ENCODE data around the gene RGCC.
"Not testable (repeated sequence)": the region's sequence is repeated elsewhere in the genome, so short reads cannot be mapped to it uniquely, and the experiment has no call there.

RGCC gene

GRCh38 chr13:41456768-41457588 lies at the start of gene RGCC:
RGCC (plus strand) TSS chr13:41457550; CDS start chr13:41457708, 158 bp downstream.
- DNase-seq, result no peak

GRCh38 chr13:41408121-41408520 lies 49.2 kb upstream of the RGCC start:
- DNase-seq, result no peak

- DNase-seq, result no peak
Observed at GRCh38 chr13:41408746-41409145, 48.6 kb upstream of the RGCC start.

- DNase-seq, result no peak
Observed at GRCh38 chr13:41409611-41410010, 47.7 kb upstream of the RGCC start.

GRCh38 chr13:41411060-41411459 lies 46.3 kb upstream of the RGCC start:
- DNase-seq, result no peak

- no peak for DNase-seq
Observed at GRCh38 chr13:41411522-41411921, 45.8 kb upstream of the RGCC start.

- no peak for DNase-seq
Observed at GRCh38 chr13:41413872-41414271, 43.5 kb upstream of the RGCC start.

- DNase-seq, result no peak
Observed at GRCh38 chr13:41416276-41416675, 41.1 kb upstream of the RGCC start.

- DNase-seq, result no peak
Observed at GRCh38 chr13:41418027-41418426, 39.3 kb upstream of the RGCC start.

GRCh38 chr13:41418731-41419130 lies 38.6 kb upstream of the RGCC start:
- DNase-seq, result no peak

GRCh38 chr13:41419206-41419605 lies 38.1 kb upstream of the RGCC start:
- no peak for DNase-seq

- no peak for DNase-seq
Observed at GRCh38 chr13:41420146-41420545, 37.2 kb upstream of the RGCC start.

GRCh38 chr13:41421330-41421729 lies 36.0 kb upstream of the RGCC start:
- not testable (repeated sequence) for DNase-seq

GRCh38 chr13:41421983-41422382 lies 35.4 kb upstream of the RGCC start:
- DNase-seq, result not testable (repeated sequence)

GRCh38 chr13:41423259-41423658 lies 34.1 kb upstream of the RGCC start:
- not testable (repeated sequence) for DNase-seq

- DNase-seq, result not testable (repeated sequence)
Observed at GRCh38 chr13:41424675-41425074, 32.7 kb upstream of the RGCC start.

- no peak for DNase-seq
Observed at GRCh38 chr13:41426047-41426446, 31.3 kb upstream of the RGCC start.

GRCh38 chr13:41427666-41428065 lies 29.7 kb upstream of the RGCC start:
- DNase-seq, result no peak

GRCh38 chr13:41428155-41428554 lies 29.2 kb upstream of the RGCC start:
- DNase-seq, result no peak

GRCh38 chr13:41434030-41434429 lies 23.3 kb upstream of the RGCC start:
- DNase-seq, result not testable (repeated sequence)

- DNase-seq, result no peak
Observed at GRCh38 chr13:41434831-41435520, 22.4 kb upstream of the RGCC start.

GRCh38 chr13:41443969-41444368 lies 13.4 kb upstream of the RGCC start:
- no peak for DNase-seq

GRCh38 chr13:41452462-41452861 lies 4.9 kb upstream of the RGCC start:
- no peak for DNase-seq

GRCh38 chr13:41453620-41454019 lies 3.7 kb upstream of the RGCC start:
- no peak for DNase-seq

Measured in NCI-H2227 treated with DMSO at 0.1 percent for 48 hours (cell line).